ENCODE results near the gene NAIF1.

GRCh38 chr9:128099231-128099931, 32.3 kb upstream of the NAIF1 start:
- no peak for TF ChIP-seq CTCF (IDR thresholded peaks at IDR 0.05; ENCODE audit: low read length)
- TF ChIP-seq EZH2 (IDR thresholded peaks at IDR 0.05; ENCODE audit: borderline replicate concordance, low read length) = no peak
